Measurements from ENCODE around the gene CACNA2D3. TPM values are rescaled to one million over a fixed set of nuclear protein-coding genes. Genes with fewer than 3 reads are reported as not detected.

CACNA2D3 gene
- total RNA-seq, 1 experiment from 2014 or later: not detected

- ATAC-seq (no peak), DNase-seq (no peak)
- Histone ChIP-seq H3F3A (ENCODE audit: low read length, unreplicated experiment) (no peaks in the 10 kb centered on the region), H2AFZ (ENCODE audit: low read length) (no peak overlapping the region), H3K4me2 (ENCODE audit: low read length) (no peak overlapping the region), H3K27me3 (ENCODE audit: low read length) (peaks cover 10% of the 10 kb centered on the region; the same call in 1 of the 2 replicates), H3K79me2 (ENCODE audit: low read length) (no peaks in the 10 kb centered on the region), H3K36me3 (ENCODE audit: low read depth, low read length) (no peaks in the 10 kb centered on the region), H3K27ac (ENCODE audit: low read length) (no peak overlapping the region), H3K4me3 (ENCODE audit: low read length) (no peak overlapping the region), H3K4me1 (ENCODE audit: insufficient read depth, low read length) (no peaks in the 10 kb centered on the region), H4K20me1 (ENCODE audit: low read length) (no peaks in the 10 kb centered on the region), H3K9me3 (ENCODE audit: low read length) (no peaks in the 10 kb centered on the region; the same call in 1 of the 2 replicates), H3K9me2 (replicated peaks; ENCODE audit: low read length) (no peaks in the 10 kb centered on the region), H3K9ac (ENCODE audit: low read length) (no peak overlapping the region)
- intact Hi-C loops (cut with micrococcal nuclease): no loop called here
- ChIA-PET POLR2A (ENCODE audit: unreplicated experiment) (no interaction called here), CTCF (no interaction called here)
- no peak for TF ChIP-seq EZH2 (IDR thresholded peaks at IDR 0.05; ENCODE audit: low read length, unreplicated experiment)
- TF ChIP-seq CTCF (conservative IDR thresholded peaks at IDR 0.05; ENCODE audit: low read depth, low read length): no peak
- no peak for TF ChIP-seq EZH2phosphoT487 (IDR thresholded peaks at IDR 0.05; ENCODE audit: borderline replicate concordance, low read length)
- BruUV-seq (replicated peaks): no TSS peak
Measured at GRCh38 chr3:54180921-54181320, 58.6 kb downstream of the CACNA2D3 start.

DNA sequence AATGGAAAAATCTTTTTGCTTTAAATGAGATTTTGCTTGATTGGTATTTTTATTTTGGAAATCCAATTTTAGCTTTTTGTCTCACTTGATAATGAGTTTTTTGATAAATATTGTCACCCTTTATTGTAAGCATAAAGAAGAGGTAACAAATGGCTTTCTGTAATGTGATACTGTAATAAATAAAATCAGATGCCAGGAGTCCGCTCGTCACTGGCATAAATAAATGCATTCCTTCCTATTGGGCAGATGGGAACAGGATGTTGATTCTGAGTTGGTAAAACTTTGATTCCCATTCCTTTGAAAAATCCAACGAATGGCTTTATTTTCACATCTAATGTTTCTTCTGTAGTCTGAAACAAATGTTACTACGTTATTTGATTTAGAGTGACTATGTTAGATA is 59.9 kb downstream of the CACNA2D3 start:
- no TSS peak for BruUV-seq (replicated peaks)
- H3K27me3 ChIP-seq (ENCODE audit: low read length): peaks cover 10% of the 10 kb centered on the region; the same call in 1 of the 2 replicates
- POLR2A ChIA-PET (ENCODE audit: unreplicated experiment): no interaction called here
- intact Hi-C loops (cut with micrococcal nuclease): no loop called here
- no peak overlapping the region for H3K27ac ChIP-seq (ENCODE audit: low read length)
- no peak overlapping the region for H3K4me3 ChIP-seq (ENCODE audit: low read length)
- ATAC-seq: no peak
- H3K9ac ChIP-seq (ENCODE audit: low read length): no peak overlapping the region
- no peak overlapping the region for H3K4me2 ChIP-seq (ENCODE audit: low read length)
- no peak for DNase-seq
- CTCF ChIA-PET: no interaction called here
- no peaks in the 10 kb centered on the region for H3K79me2 ChIP-seq (ENCODE audit: low read length)
- H4K20me1 ChIP-seq (ENCODE audit: low read length): no peaks in the 10 kb centered on the region
- TF ChIP-seq EZH2phosphoT487 (IDR thresholded peaks at IDR 0.05; ENCODE audit: borderline replicate concordance, low read length): no peak
- no peaks in the 10 kb centered on the region for H3F3A ChIP-seq (ENCODE audit: low read length, unreplicated experiment)
- no peak overlapping the region for H2AFZ ChIP-seq (ENCODE audit: low read length)
- H3K36me3 ChIP-seq (ENCODE audit: low read depth, low read length): no peaks in the 10 kb centered on the region
- H3K9me3 ChIP-seq (ENCODE audit: low read length): no peaks in the 10 kb centered on the region; the same call in 1 of the 2 replicates
- no peaks in the 10 kb centered on the region for H3K4me1 ChIP-seq (ENCODE audit: insufficient read depth, low read length)
- no peaks in the 10 kb centered on the region for H3K9me2 ChIP-seq (replicated peaks; ENCODE audit: low read length)

GRCh38 chr3:54185740-54186139 is 63.4 kb downstream of the CACNA2D3 start:
- Histone ChIP-seq H3K36me3 (ENCODE audit: low read depth, low read length) (no peaks in the 10 kb centered on the region), H3K4me1 (ENCODE audit: insufficient read depth, low read length) (no peaks in the 10 kb centered on the region), H3K4me2 (ENCODE audit: low read length) (no peak overlapping the region), H3K9me2 (replicated peaks; ENCODE audit: low read length) (no peaks in the 10 kb centered on the region), H3K27ac (ENCODE audit: low read length) (no peak overlapping the region), H3F3A (ENCODE audit: low read length, unreplicated experiment) (no peaks in the 10 kb centered on the region), H3K9ac (ENCODE audit: low read length) (no peak overlapping the region), H3K4me3 (ENCODE audit: low read length) (no peak overlapping the region), H3K27me3 (ENCODE audit: low read length) (no peaks in the 10 kb centered on the region), H2AFZ (ENCODE audit: low read length) (no peak overlapping the region), H4K20me1 (ENCODE audit: low read length) (no peaks in the 10 kb centered on the region), H3K9me3 (ENCODE audit: low read length) (no peaks in the 10 kb centered on the region), H3K79me2 (ENCODE audit: low read length) (no peaks in the 10 kb centered on the region)
- POLR2A ChIA-PET (ENCODE audit: unreplicated experiment): no interaction called here
- TF ChIP-seq EZH2phosphoT487 (IDR thresholded peaks at IDR 0.05; ENCODE audit: borderline replicate concordance, low read length) (no peak), EZH2 (IDR thresholded peaks at IDR 0.05; ENCODE audit: low read length, unreplicated experiment) (no peak), CTCF (conservative IDR thresholded peaks at IDR 0.05; ENCODE audit: low read depth, low read length) (no peak)
- BruUV-seq (replicated peaks): no TSS peak
- ATAC-seq: no peak
- CTCF ChIA-PET: no interaction called here
- no peak for DNase-seq
- intact Hi-C loops (cut with micrococcal nuclease): no loop called here
